HG03159 (cell line): ENCODE measurements around the gene POU6F1.
A peak's percentile ranks its signal among the peaks of the same experiment; 100 is the strongest.
"Not testable (repeated sequence)": the region's sequence is repeated elsewhere in the genome, so short reads cannot be mapped to it uniquely, and the experiment has no call there.

Source experiments
- ATAC-seq: cut with Tn5 transposase; IDR thresholded peaks from one replicate; pipeline ENCODE4 v1.9.1; 2021; ENCODE audit warnings: mild to moderate bottlenecking, moderate library complexity; ENCODE audit not compliant: unreplicated experiment

POU6F1 gene

GRCh38 chr12:51217968-51218606, at the start of gene POU6F1:
Gene POU6F1, minus strand, starts transcription at chr12:51218062. Its CDS starts 11,226 bp downstream, at chr12:51206836.
- peak; percentile 67 for ATAC-seq

- ATAC-seq = no peak
Observed at GRCh38 chr12:51265024-51265423, 47.2 kb upstream of the POU6F1 start.

GRCh38 chr12:51264297-51264696, 46.4 kb upstream of the POU6F1 start:
- no peak for ATAC-seq

DNA sequence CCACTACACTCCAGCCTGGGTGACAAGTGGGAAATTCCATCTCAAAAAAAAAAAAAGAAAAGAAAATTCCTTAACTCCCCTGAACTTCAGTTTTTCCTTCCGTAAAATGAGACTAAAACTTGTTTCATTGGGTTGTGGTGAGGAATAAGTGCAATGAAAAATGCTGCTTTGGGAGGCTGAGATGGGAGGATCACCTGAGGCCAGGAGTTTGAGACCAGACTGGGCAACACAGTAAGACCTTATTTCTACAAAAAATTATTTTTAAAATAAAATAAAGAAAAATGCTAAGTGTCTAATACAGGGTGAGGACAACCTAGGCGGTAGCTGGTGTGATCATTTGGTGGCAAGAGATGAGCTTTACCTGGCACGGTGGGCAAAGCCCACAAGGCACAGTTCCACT, 45.5 kb upstream of the POU6F1 start:
- ATAC-seq = no peak

DNA sequence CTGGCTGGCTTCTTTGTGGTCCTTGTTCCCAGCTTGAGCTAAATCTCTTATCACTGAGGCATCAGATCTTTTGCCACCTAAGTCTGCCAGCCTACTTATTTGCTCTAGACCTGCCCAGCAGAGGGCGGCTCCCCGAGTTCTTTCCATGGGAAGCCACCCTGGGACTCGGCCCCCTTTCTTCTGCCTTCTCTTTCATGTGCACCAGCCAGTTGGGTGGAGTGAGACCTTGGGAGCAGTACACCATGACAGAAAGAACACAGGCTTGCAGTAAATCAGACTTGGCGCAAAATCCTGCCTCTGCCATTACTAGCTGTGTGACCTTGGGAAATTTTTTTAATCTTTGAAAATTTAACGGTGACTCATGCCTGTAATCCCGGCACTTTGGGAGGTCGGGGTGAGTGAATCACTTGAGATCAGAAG, 44.9 kb upstream of the POU6F1 start:
- no peak for ATAC-seq

DNA sequence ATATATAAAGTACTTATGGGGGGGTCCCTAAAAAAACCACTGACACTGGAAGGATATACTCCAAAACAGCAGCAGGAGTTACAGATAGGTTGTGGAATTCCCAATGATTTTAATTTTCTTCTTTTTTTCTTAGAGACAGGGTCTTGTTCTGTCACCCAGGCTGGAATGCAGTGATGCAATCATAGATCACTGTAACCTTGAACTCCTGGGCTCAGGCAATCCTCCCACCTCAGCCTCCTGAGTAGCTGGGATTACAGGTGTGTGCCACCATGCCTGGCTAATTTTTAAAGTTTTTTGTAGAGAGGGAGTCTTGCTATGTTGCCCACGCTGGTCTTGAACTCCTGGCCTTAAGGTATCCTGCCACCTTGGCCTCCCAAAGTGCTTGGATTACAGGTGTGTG, 41.7 kb upstream of the POU6F1 start:
- ATAC-seq = not testable (repeated sequence)

DNA sequence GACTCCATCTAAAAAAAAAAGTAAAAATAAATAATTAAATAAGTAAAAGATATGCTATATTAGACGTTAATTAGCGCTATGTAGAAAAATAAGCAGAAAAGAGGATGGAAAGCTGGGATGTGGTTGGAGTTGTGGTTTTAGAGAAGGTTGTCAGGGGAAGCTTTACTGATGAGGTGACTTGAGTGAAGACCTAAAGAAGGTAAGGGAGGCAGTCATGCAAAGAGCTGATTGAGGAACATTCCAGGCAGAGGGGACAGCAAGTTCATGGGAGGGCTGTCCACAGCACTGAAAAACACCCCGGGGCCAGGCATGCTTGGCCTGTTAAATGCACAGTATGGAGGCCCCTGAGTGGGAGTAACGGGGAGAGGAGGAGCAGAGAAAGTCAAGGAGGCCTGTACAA, 36.7 kb upstream of the POU6F1 start:
- no peak for ATAC-seq

DNA sequence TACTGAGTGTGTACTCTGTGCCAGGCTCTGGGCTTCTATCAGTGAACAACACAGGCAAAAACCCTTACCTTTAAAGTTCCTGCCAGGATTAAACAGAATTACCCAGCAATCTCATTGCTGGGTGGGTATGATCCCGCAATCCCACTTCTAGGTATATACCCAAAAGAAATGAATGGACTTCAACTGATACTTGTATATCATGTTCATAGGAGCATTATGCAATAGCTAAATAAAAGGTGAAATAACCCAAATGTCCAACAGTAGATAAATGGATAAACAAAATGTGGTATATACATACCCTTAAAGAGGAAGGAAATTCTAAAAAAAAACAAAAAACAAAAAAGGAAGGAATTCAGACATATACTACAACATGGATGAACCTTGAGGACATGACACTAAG, 35.4 kb upstream of the POU6F1 start:
- ATAC-seq = no peak

DNA sequence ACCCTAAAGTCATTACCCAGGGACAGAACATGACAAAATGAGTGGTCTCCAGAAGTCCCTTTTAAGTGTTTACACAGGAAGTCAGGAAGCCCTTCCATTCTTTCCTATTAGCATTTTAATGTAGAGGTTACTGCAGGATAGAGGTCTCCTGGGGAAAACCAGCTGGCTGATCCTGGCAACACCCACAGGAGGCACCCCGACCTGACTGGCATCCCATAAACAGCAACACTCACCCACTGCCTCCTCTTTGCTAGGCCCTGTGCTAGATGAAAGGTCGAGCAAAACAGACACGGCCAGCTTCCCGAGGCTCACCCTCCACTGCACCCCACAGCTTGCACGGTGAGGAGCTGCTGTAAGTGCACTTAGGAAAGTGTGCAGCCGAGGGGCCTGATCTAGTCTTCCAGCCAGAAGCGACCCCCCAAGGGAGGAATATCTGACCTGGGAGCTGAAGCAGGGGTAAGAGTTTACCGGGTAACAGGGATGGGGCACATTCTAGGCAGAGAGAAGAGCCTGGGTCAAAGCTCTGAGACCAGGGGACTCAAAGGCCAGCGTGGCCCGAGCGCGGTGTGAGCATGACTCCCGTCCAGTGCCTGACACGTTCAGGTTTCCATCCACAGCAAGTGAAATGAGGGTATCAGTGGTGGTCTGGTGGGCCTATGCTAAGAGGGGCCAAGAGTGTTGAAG, 29.8 kb upstream of the POU6F1 start:
- ATAC-seq = no peak

DNA sequence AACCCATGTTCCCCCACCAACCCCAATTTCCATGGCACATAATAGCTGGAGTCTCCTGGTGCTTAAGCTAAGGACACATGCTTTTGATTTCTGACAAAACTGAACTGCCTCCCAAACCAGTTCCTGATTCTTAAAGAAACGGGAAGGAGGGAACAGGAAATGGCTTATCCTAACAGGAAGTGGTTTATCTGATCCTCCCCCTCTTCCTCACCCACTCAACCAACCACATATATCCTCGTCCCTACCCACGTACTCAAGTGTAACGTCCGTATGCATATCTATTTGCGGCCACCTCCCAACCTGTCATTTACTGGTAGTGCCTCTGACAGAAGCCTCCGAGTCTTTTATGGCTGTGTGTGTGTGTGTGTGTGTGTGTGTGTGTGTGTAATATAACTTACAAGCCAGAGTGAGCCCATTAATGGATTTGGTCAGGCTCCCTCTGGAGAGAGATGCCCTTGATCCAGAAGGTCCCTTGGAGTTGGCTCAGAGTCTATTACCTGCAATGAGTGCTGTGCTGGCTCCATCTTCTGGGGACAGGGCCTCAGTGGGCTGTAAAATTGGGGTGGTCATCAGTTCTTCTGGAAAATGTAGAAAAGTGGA, 28.5 kb upstream of the POU6F1 start:
- no peak for ATAC-seq

GRCh38 chr12:51245476-51246253, 27.8 kb upstream of the POU6F1 start:
- ATAC-seq = no peak

GRCh38 chr12:51244269-51244668, 26.4 kb upstream of the POU6F1 start:
- no peak for ATAC-seq

- no peak for ATAC-seq
Observed at GRCh38 chr12:51242876-51243275, 25.0 kb upstream of the POU6F1 start.

GRCh38 chr12:51242120-51242519, 24.3 kb upstream of the POU6F1 start:
- no peak for ATAC-seq

GRCh38 chr12:51240971-51241370, 23.1 kb upstream of the POU6F1 start:
- no peak for ATAC-seq

DNA sequence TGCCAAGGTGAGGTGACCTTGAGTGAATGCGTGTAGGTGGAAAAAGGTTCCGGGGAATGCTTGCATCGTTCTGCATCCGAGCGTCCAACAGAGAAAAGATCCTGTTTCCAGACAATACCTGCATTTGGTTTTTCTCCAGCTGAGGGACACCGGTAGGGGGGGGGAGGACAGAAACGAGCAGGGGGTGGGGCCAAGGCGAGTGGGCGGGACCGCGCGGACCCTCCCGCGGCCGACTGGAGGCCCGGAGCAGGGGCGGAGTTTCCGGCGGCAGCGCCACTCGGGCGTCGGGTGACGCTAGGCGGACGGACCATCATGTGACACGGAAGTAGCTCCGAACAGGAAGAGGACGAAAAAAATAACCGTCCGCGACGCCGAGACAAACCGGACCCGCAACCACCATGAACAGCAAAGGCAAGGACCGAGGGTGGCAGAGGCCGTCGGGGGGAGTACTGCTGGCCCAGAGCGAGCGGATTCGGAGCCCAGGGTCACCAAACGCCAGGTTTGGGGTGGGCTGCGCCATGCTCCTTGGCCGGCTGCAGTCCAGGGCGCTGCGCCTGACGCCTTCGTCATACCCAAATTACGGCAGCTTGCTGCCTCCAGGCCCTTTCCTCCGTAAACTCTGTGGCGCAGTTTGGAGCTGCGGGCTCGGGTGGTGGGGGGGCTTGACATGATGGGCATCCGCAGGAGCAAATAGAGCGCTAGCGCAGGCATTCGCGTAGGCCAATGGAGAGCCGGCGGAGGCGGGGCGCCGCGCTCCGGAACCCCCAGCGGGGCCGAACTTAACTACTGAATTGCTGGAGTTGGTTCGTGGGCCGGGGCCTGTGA, 20.9 kb upstream of the POU6F1 start, which contains the start of gene DAZAP2:
Gene DAZAP2, plus strand, starts transcription at position 317 of the 825 bp plus-strand sequence. Its CDS starts 82 bp downstream, at position 399.
- ATAC-seq = peak; percentile 90

- ATAC-seq = peak; percentile 4
Observed at GRCh38 chr12:51238037-51238509, 20.2 kb upstream of the POU6F1 start.

- no peak for ATAC-seq
Observed at GRCh38 chr12:51234530-51234929, 16.7 kb upstream of the POU6F1 start.

- no peak for ATAC-seq
Observed at GRCh38 chr12:51232642-51233041, 14.8 kb upstream of the POU6F1 start.

DNA sequence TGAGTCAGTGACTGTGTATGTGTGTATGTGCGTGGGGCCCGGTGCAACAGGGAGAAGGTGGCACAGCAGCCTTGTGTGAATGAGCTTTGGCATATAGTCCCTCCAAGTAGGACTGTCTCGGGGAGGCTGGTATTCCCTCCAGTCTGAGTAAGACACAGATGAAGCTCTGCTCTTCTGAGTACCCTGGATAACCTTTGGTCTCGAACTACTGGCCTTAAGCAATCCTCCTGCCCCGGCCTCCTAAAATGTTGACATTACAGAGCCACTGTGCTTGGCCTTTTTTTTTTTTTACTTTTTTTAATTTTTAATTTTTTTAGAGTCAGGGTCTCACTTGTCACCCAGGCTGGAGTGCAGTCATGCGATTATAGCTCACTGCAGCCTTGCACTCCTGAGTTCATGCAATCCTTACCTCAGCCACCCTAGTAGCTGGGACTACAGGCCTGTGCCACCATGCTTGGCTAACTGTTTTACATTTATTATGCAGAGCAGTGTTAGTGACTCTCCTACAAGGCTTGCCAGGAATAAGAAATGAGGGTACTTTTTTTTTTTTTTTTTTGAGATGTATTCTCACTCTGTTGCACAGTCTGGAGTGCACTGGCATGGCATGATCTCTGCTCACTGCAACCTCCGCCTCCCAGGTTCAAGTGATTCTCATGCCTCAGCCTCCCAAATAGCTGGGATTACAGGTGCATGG, 11.4 kb upstream of the POU6F1 start:
- ATAC-seq = no peak
